GF-D8 (cell line): ENCODE data around the gene ARHGAP15.
A peak's percentile ranks its signal among the peaks of the same experiment; 100 is the strongest.

Experiments
- DNase-seq: peaks from one replicate; lab custom pipeline; 2025; lab: John Stamatoyannopoulos, UW

The ARHGAP15 gene

DNA sequence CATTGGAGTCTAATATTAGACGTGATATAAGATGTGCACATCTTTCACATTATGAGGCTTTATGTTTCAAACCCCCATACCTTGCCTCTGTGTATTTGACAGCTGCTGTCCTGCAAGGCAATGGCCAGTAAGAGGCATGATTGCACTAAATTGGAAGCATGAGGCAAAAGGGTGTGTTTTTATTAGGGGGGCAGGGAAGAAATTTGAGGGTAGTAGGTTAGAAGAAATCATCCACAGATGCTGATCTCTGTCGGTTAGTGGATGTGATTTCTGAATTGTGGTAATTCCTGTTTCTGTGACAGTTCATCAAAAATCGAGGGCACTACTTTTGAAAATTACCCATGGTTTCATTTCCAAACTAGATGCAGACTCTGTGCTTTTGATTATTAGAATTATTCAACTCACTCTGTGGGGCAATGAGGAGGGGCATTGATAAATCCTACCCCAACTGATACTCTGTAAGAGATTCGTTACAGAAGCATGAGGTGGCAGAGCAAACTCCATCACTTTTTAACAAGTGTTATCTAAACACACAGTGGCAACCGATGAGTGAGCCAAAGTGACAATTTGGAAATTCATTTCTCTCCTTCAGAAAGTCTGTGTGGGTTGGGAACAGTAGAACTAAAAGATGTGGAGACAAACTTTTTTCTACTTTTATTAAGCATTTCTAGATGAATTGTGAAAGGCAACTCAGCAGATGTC lies 453.0 kb downstream of the ARHGAP15 start:
- no peak for DNase-seq

DNA sequence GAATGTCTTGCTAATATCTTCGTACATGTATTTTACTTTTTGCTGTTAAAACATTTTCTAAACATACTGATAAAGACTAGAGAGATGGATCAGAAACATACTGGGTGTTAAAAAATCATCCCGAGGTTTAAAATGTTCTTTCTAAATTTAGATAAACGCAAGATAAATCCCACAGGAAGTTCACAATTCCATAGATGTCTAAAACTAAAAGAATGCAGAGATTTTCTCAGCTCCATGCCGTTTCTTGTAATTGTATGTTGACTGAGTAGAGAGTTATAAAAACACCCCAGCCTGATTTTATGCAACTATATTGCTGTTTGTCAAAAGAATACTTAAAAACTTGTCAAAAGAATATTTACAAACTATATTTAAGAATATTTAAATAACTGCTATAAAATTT lies 455.7 kb downstream of the ARHGAP15 start:
- DNase-seq, result no peak

DNA sequence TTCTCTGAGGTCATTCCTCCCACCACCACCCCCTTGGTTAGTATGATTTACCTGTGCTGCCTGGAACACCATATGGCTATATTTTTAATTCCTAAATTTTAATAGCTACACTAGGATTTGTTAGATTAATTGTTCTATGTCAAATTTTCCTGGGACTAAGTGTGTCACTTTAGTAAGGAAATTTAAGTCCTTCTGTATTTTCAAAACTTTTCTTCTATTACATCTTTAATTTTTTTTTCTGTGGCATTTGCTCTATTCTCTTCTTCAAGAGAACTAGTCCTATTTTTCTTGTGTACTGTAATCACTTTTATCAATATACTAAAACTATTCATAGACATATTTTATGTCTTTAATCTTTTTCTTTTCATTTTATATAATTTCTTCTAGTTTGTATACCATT lies 456.9 kb downstream of the ARHGAP15 start:
- no peak for DNase-seq

- no peak for DNase-seq
Observed at GRCh38 chr2:143588746-143589145, 459.5 kb downstream of the ARHGAP15 start.

DNA sequence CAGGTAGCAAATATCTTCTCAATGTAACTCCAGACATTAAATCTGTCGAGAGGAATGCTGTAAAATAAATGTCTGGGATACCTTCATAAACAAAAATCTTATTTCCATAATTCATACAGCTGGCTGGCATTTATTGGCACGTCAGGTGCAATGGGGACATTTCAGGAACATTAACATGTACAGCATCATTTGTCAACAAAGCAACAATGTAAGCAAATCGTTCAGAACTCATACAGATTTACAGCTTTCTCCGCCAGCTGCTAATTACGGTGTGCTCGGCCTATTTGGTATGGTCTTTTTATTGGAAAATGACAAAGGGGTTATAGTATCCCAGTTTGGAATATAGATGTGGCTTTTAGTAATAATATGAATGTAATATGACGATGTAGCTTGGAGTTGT lies 464.9 kb downstream of the ARHGAP15 start:
- no peak for DNase-seq

- no peak for DNase-seq
Observed at GRCh38 chr2:143594745-143595144, 465.5 kb downstream of the ARHGAP15 start.

- no peak for DNase-seq
Observed at GRCh38 chr2:143600116-143600515, 470.9 kb downstream of the ARHGAP15 start.

DNA sequence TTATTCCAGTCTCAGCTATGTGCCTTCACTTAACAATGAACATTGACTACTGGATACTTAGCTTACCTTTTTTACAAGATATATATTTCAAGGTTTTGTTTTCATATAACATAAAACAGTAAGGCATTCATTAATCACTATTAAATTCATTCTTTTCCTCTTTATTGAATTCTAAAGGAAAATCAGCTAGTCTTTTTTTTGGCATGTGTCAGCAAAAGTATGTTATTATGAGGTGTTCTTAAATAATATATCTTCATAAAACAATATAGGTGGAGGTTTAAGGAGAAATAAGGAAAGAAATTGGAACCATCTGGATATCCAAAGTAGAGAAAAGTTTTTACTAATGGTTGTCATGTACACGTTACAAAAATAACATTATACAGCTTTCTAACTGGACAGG lies 472.6 kb downstream of the ARHGAP15 start:
- no peak for DNase-seq

- no peak for DNase-seq
Observed at GRCh38 chr2:143603035-143603655, 473.9 kb downstream of the ARHGAP15 start.

GRCh38 chr2:143603846-143604565 lies 474.8 kb downstream of the ARHGAP15 start:
- DNase-seq, result no peak

DNA sequence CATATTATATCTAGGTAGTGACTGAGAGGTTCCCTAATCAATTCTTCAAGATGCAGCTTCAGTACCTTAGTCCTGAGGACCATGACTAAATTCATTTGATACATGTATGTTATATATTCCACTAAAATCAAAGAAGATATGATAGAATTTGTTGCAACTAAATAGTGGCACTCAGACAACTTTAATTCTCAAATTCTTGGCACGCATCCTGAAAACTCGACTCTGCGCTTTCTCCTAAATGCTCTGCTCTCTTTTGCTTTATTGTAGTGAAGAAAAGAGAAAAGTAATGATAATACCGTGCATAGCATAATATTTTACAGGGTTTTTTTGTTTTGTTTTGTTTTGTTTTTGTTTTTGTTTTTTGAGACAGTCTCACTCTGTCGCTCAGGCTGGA lies 475.3 kb downstream of the ARHGAP15 start:
- no peak for DNase-seq

DNA sequence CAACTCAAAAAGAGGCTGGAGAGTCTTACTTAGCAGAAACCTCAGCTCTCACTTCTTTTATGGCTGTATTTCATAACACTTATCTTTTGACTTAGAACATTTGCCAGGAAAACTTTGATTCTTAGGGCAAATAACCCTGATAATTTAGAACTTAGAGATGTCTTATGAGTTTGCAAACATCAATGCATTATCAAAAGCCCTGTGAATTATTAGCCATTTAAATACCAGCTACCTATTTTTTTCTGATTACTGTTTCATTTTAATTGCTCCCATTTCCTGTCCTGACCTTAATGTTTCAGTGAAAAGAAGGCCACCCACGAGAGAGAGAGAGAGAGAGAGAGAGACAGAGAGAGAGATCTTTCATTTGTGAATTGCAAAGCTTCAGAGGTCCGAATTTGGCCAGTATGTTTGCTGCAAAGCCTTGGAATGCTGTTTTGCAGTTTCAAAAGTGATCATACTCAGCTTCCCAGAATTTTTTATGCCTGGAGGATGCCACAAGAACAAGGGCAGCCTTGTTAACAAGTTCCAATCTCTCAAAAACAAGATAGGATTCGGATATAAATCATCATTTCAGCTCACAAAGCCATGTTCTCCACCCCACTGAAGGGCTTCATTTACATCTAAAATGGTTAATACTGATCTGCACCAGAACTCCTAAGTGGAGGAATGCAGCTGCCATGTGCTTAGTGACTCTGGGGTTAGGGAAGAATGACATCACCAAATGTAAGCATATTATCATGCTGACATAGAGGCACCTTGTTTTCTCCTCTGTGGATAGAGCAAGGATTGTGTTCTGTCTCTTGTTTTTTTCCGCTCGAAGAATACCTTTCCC lies 478.2 kb downstream of the ARHGAP15 start:
- no peak for DNase-seq

GRCh38 chr2:143608063-143608423 lies 478.8 kb downstream of the ARHGAP15 start:
- DNase-seq, result no peak

DNA sequence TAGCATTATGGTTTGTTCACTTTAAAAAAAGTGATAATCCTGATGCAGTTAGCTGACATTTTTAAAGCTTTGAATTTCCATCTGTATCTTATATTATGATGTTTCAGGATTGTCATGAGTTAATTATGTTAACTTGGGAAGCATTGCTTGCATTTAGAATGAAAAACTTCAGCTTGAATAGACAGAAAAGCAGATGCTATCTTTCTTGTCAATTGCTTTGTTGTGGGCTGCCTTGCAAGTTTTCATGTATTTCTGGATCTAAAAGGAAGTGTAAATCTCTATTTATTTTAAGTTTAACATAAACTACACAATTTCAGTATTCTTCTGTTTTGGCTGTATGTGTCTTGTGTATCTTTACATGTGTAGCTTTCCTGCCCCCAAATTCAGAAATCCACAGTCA lies 479.5 kb downstream of the ARHGAP15 start:
- DNase-seq, result no peak

GRCh38 chr2:143611336-143611735 lies 482.1 kb downstream of the ARHGAP15 start:
- no peak for DNase-seq

GRCh38 chr2:143615562-143615961 lies 486.3 kb downstream of the ARHGAP15 start:
- no peak for DNase-seq

DNA sequence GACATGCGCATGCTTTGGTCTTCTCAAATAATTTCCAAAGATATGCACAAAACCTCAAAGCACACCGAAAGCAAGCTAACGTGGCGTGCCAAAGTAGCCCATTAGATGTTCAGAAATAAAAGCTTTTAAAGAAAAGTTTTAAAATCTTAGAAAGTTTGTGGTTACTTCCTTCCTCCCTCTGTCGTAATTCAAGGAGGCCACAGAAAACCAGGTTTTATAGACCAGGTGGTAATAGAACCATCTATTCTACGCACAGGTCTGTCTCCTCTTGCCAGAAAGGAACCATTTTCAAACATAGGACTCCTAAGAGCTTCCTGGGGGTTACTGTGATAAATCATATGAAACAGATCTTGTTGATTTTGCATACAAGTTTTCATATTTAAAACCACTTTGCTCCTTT lies 487.2 kb downstream of the ARHGAP15 start:
- peak; percentile 10 for DNase-seq

GRCh38 chr2:143617803-143618415 lies 488.7 kb downstream of the ARHGAP15 start:
- no peak for DNase-seq

GRCh38 chr2:143622106-143622505 lies 492.9 kb downstream of the ARHGAP15 start:
- DNase-seq, result no peak

DNA sequence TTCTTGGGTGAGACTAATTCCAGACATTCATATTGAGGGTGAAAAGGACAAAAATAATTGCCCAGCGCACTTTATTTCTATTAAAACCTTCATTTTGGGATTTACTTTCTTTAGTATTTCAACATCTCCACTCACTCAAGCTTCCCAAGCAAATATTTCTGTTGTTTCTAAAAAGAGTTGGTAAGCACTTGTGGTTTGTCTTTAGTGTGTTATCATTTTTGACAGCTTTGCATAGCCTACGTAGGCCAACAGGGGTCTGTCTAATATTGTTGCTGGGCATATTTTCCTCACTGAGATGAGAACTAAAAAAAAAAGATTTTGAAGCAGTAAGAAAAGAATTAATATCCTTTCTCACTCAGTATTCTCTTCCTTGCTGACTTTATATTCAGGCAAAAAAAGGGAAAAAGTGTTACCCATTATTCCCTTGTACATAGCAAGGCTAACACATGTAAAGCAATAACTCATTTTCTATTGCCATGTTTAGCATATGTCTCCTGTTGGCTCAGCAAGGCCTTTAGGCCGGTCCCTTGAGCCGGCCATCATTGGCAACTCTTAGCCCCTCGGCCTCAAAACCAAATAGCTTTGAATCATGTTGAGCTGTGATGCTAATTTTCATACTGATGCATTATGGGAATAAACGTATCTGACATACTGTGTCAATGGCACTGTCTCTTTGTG lies 494.2 kb downstream of the ARHGAP15 start:
- no peak for DNase-seq

DNA sequence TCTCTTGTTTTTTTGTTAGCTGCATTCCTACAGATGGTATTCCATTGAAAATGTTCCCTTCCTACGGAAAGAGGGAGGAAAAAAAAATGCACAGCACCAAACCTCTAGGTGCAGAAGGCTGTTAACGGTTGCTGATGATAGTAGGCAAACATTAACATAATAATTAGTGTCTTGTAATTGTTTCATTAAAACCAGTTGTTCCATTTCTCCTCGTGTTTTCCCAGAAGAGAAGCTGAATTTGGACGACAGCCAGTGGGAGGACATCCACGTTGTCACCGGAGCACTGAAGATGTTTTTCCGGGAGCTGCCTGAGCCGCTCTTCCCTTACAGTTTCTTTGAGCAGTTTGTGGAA lies 494.7 kb downstream of the ARHGAP15 start:
- DNase-seq, result no peak

DNA sequence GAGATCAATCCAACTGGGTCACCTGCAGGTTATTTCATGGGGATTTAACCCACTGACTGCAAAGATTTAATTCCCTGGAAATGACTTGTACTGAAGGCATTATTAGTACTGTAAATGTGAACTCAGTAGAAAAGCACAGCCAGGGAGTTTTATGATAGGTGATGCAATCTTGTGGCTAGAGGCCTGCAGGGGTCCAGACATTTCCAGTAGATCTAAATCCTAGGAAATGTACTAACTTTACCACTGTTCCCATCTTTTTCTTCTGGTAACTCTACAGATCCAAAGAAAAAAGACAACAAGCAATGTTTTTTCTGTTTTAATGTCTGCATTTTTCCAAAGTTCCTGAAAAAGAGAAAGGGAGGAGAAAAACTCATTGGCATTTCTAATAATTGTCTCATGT lies 500.1 kb downstream of the ARHGAP15 start:
- DNase-seq, result no peak
